ENCODE data around the gene PHEX.
A peak's percentile ranks its signal among the peaks of the same experiment; 100 is the strongest.

Gene PHEX

GRCh38 chrX:22041907-22042530 lies 9.9 kb downstream of the PHEX start:
- no peak for DNase-seq

GRCh38 chrX:22043872-22044271 lies 11.7 kb downstream of the PHEX start:
- DNase-seq, result no peak

- DNase-seq, result no peak
These were observed 15.3 kb downstream of the PHEX start for GRCh38 chrX:22047468-22047867.

- DNase-seq, result no peak
These were observed 21.4 kb downstream of the PHEX start for GRCh38 chrX:22053481-22053880.

- no peak for DNase-seq
These were observed 24.1 kb downstream of the PHEX start for GRCh38 chrX:22056235-22056634.

- no peak for DNase-seq
These were observed 25.5 kb downstream of the PHEX start for GRCh38 chrX:22057667-22058066.

GRCh38 chrX:22059775-22060174 lies 27.6 kb downstream of the PHEX start:
- DNase-seq, result no peak

- no peak for DNase-seq
These were observed 28.5 kb downstream of the PHEX start for GRCh38 chrX:22060415-22061280.

GRCh38 chrX:22063284-22063683 lies 31.2 kb downstream of the PHEX start:
- no peak for DNase-seq

GRCh38 chrX:22069586-22069985 lies 37.5 kb downstream of the PHEX start:
- no peak for DNase-seq

GRCh38 chrX:22073928-22074327 lies 41.8 kb downstream of the PHEX start:
- DNase-seq, result no peak

- no peak for DNase-seq
These were observed 46.0 kb downstream of the PHEX start for GRCh38 chrX:22078117-22078516.

- DNase-seq, result peak; percentile 0
These were observed 49.5 kb downstream of the PHEX start for GRCh38 chrX:22081475-22082092.

GRCh38 chrX:22086003-22086402 lies 53.9 kb downstream of the PHEX start:
- no peak for DNase-seq

- DNase-seq, result no peak
These were observed 55.0 kb downstream of the PHEX start for GRCh38 chrX:22087011-22087557.

GRCh38 chrX:22088326-22088725 lies 56.2 kb downstream of the PHEX start:
- DNase-seq, result no peak

GRCh38 chrX:22090181-22090580 lies 58.1 kb downstream of the PHEX start:
- no peak for DNase-seq

GRCh38 chrX:22093550-22093949 lies 61.4 kb downstream of the PHEX start:
- DNase-seq, result no peak

GRCh38 chrX:22095286-22095685 lies 63.2 kb downstream of the PHEX start:
- DNase-seq, result no peak

- DNase-seq, result no peak
These were observed 63.7 kb downstream of the PHEX start for GRCh38 chrX:22095856-22096255.

GRCh38 chrX:22097012-22097694 lies 65.0 kb downstream of the PHEX start:
- DNase-seq, result no peak

GRCh38 chrX:22105231-22105630 lies 73.1 kb downstream of the PHEX start:
- no peak for DNase-seq

- no peak for DNase-seq
These were observed 73.8 kb downstream of the PHEX start for GRCh38 chrX:22105971-22106370.

Measured in NK-92 treated with Interleukin-12 subunit alpha and Interleukin-12 subunit beta, amount 100 ng/mL, for 24 hours (cell line).